Mucosa of descending colon (tissue), 3 donors: Measurements from ENCODE around the gene NXF1. TPM values are rescaled to one million over a fixed set of nuclear protein-coding genes. Genes with fewer than 3 reads are reported as not detected.
A peak's percentile ranks its signal among the peaks of the same experiment; 100 is the strongest.

Experiments
- ATAC-seq: fragments of 200-7000 bp; cut with Tn5 transposase; one replicate; pipeline ENCODE4 v1.9.1; 2020; ENCODE audit warnings: mild to moderate bottlenecking, moderate library complexity
- DNase-seq, 3 donors: peaks; one replicate each; pipeline ENCODE4 v3.0.0-alpha.2; 2020
- H3K36me3 ChIP-seq: fragments of 200-600 bp; one replicate; pipeline ENCODE4 v1.8.0; 2021; ENCODE audit warnings: low read depth, mild to moderate bottlenecking
- H3K4me1 ChIP-seq: fragments of 200-600 bp; one replicate; pipeline ENCODE4 v1.8.0; 2021; ENCODE audit warnings: low read depth, mild to moderate bottlenecking
- H3K4me3 ChIP-seq: fragments of 200-600 bp; one replicate; pipeline ENCODE4 v1.8.0; 2021; ENCODE audit warnings: mild to moderate bottlenecking
- H3K9me3 ChIP-seq: fragments of 200-600 bp; one replicate; pipeline ENCODE4 v1.8.0; 2021; ENCODE audit warnings: mild to moderate bottlenecking
- CTCF ChIP-seq: fragments of 200-600 bp; IDR thresholded peaks from one replicate; pipeline ENCODE4 v1.8.0; 2022; ENCODE audit warnings: antibody characterized with exemption, mild to moderate bottlenecking
- intact Hi-C, 2 donors: fragments of 100-400 bp; cut with DNase I in 1 of 2; cut with micrococcal nuclease in 1 of 2; formaldehyde crosslinking; loops; one replicate each; pipeline versions ENCODE4 v1.11.0 to v1.11.1; 2022; cut with DNase I, micrococcal nuclease
- total RNA-seq, 3 donors: library from RNA; stranded (reverse); fragmentation: NEBNext Ultra II Directional in 2 of 3; extraction: Animal tissue kit (Norgen Biotek cat#: 25700) in 2 of 3; gene quantifications; one replicate each; pipeline versions ENCODE4 v1.2.1 to v1.2.4, GENCODE V29; 2021 to 2023
- donor health status: DM: no; HTN: no; CAD: no; lungs with moderate emphysema.
- donor health status: DM: no; HTN: no; CAD: no.
- donor health status: DM: no; HTN: yes; CAD: no.

The NXF1 gene
- total RNA-seq, 3 donors from 2014 or later = 46.7 to 103 (median 55.0) TPM

- DNase-seq (peak; percentile 96 to 100 (median 98)), ATAC-seq (peak; percentile 87)
- peak; percentile 44 for TF ChIP-seq CTCF
- peak within 1 kb of the TSS; percentile 98 for H3K4me3 ChIP-seq
- H3K4me1 ChIP-seq = peaks cover 35% of the 10 kb centered on the region
- intact Hi-C loops = loop anchor here in 1 of 2 donors (2.0 kb wide), 1 partner anchor 76 kb away; no protein-coding TSS in a partner anchor
- H3K36me3 ChIP-seq = no peaks in the 10 kb centered on the region
- H3K9me3 ChIP-seq = no peaks in the 10 kb centered on the region
Observed at GRCh38 chr11:62787005-62787759, 18.1 kb downstream of the NXF1 start, which contains the start of gene TMEM179B. TSS of gene TMEM179B (plus strand) at chr11:62787402. CDS start at chr11:62787432, 30 bp downstream.

GRCh38 chr11:62786318-62787004 lies 18.8 kb downstream of the NXF1 start:
- ATAC-seq = peak; percentile 84
- intact Hi-C loops = loop anchor here in 1 of 2 donors (2.0 kb wide), 1 partner anchor 76 kb away; no protein-coding TSS in a partner anchor
- Histone ChIP-seq H3K36me3 (no peaks in the 10 kb centered on the region), H3K9me3 (no peaks in the 10 kb centered on the region), H3K4me1 (peaks cover 32% of the 10 kb centered on the region), H3K4me3 (peak overlapping the region; percentile 98)
- peak; percentile 95 for TF ChIP-seq CTCF
- DNase-seq = peak; percentile 92 to 93 (median 93)

- ATAC-seq = no peak
- no peaks in the 10 kb centered on the region for H3K36me3 ChIP-seq
- peaks cover 9% of the 10 kb centered on the region for H3K4me1 ChIP-seq
- TF ChIP-seq CTCF = no peak
- no peak overlapping the region for H3K4me3 ChIP-seq
- intact Hi-C loops = no loop called here
- DNase-seq = no peak
- H3K9me3 ChIP-seq = no peaks in the 10 kb centered on the region
Observed at GRCh38 chr11:62782753-62783152, 22.5 kb downstream of the NXF1 start.

GRCh38 chr11:62778441-62778840 lies 26.8 kb downstream of the NXF1 start:
- no peaks in the 10 kb centered on the region for H3K36me3 ChIP-seq
- intact Hi-C loops = no loop called here

GRCh38 chr11:62777389-62777788 lies 27.9 kb downstream of the NXF1 start:
- ATAC-seq (no peak), DNase-seq (no peak)
- H3K36me3 ChIP-seq = no peaks in the 10 kb centered on the region
- no peaks in the 10 kb centered on the region for H3K4me1 ChIP-seq
- no peak for TF ChIP-seq CTCF
- intact Hi-C loops = no loop called here
- no peak overlapping the region for H3K4me3 ChIP-seq
- H3K9me3 ChIP-seq = no peaks in the 10 kb centered on the region

More at GRCh38 chr11:62778441-62778840, 26.8 kb downstream of the NXF1 start:
- peak in 1 of 3 donors; percentile 22 for DNase-seq
- no peak overlapping the region for H3K4me3 ChIP-seq
- no peaks in the 10 kb centered on the region for H3K9me3 ChIP-seq
- no peak for ATAC-seq
- TF ChIP-seq CTCF = no peak
- no peaks in the 10 kb centered on the region for H3K4me1 ChIP-seq
